Tibial nerve (tissue), 4 donors: ENCODE data around the gene AGMO. TPM values are rescaled to one million over a fixed set of nuclear protein-coding genes. Genes with fewer than 3 reads are reported as not detected.

Source experiments
- DNase-seq, 2 donors: peaks; one replicate each; pipeline ENCODE4 v3.0.0-alpha.2; 2019; ENCODE audit warnings: low spot score in 2 of 2
- H3K27ac ChIP-seq, 4 donors: fragments of 200-600 bp; sonication (generic) in 3 of 4; one replicate each; pipeline ENCODE4 v1.5.1; 2017 to 2019; ENCODE audit warnings: mild to moderate bottlenecking in 1 of 4
- H3K27me3 ChIP-seq, 2 donors: fragments of 200-600 bp; sonication (generic) in 1 of 2; one replicate each; pipeline versions ENCODE4 v1.5.1 to v1.6.0; 2017 to 2019
- H3K36me3 ChIP-seq, 3 donors: fragments of 200-600 bp; sonication (generic); one replicate each; pipeline ENCODE4 v1.5.1; 2018 to 2019
- H3K4me1 ChIP-seq, 4 donors: fragments of 200-600 bp; sonication (generic) in 3 of 4; one replicate each; pipeline ENCODE4 v1.5.1; 2017 to 2019
- H3K4me3 ChIP-seq, 4 donors: fragments of 200-600 bp; sonication (generic) in 3 of 4; one replicate each; pipeline ENCODE4 v1.5.1; 2017 to 2019; ENCODE audit warnings: mild to moderate bottlenecking in 1 of 4, moderate library complexity in 1 of 4
- H3K9me3 ChIP-seq, 4 donors: fragments of 200-600 bp; sonication (generic) in 3 of 4; one replicate each; pipeline ENCODE4 v1.5.1; 2017 to 2019
- EP300 ChIP-seq, 2 donors: sonication (generic); formaldehyde crosslinking; IDR thresholded peaks; one replicate each; pipeline ENCODE4 v1.6.1; 2017; ENCODE audit warnings: antibody characterized with exemption in 2 of 2, mild to moderate bottlenecking in 1 of 2
- POLR2A ChIP-seq, 2 donors: fragments of 450-650 bp; IDR thresholded peaks; one replicate each; pipeline ENCODE4 v1.6.1; 2017; ENCODE audit warnings: antibody characterized with exemption in 2 of 2, mild to moderate bottlenecking in 2 of 2, moderate library complexity in 2 of 2
- WGBS, 2 donors: methylation state at CpG; one replicate each; pipeline ENCODE4 v1.1.5; 2018; 5-methylcytosine and 5-hydroxymethylcytosine counted together
- total RNA-seq, 4 donors: library from RNA; depleted of rRNA; stranded (reverse); fragments of >200 nt; gene quantifications; one replicate each; pipeline ENCODE4 v1.1.0, GENCODE V29; 2016
- TF ChIP-seq, protein P1 (sequence below), 5 experiments: fragments of 200-600 bp in 3 of 5; fragments of 450-650 bp in 2 of 5; sonication (generic) in 3 of 5; IDR thresholded peaks; one replicate each; pipeline ENCODE4 v1.5.1; 2016 to 2019; ENCODE audit warnings: antibody characterized with exemption in 5 of 5, mild to moderate bottlenecking in 3 of 5, moderate library complexity in 2 of 5

Gene AGMO
- total RNA-seq, 4 donors from 2014 or later: 2.4 to 14.0 (median 6.5) TPM

DNA sequence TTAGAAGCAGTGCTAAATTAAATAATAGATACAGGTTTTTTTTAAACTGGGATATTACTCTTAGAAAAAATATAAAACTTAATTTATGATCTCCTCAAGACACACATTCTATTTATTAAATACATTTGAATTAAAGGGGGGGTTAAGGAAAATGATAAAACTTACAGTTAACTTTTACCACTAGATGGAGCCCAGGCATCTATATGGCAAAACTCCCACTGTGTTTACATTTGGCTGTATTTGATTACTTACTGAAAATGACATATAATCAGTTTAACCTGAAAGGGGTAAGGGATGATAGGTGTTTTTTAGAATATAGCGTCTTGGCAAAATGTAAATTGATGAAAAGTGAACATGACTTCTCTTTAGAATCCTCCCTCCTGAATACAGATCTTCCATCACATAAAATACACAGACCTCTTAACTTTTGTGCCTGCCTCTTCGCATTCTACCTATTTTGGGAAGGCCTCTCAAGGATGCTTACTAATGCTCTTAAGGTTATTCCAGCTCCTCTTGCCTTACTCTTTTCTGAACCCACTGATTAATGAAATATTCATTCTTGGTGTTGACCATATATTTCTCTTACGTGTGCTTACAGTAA is 235.7 kb downstream of the AGMO start:
- WGBS, 2 donors: 66 to 68% methylated on average over 3 of the region's 3 CpGs
- H3K9me3 ChIP-seq: no peaks in the 10 kb centered on the region
- H3K4me3 ChIP-seq: no peak overlapping the region
- no peak for DNase-seq
- no peaks in the 10 kb centered on the region for H3K36me3 ChIP-seq
- no peaks in the 10 kb centered on the region for H3K27me3 ChIP-seq
- H3K27ac ChIP-seq: no peak overlapping the region
- H3K4me1 ChIP-seq: peaks cover 0 to 18% (median 0%) of the 10 kb centered on the region in 4 donors
- TF ChIP-seq, protein P1, sequence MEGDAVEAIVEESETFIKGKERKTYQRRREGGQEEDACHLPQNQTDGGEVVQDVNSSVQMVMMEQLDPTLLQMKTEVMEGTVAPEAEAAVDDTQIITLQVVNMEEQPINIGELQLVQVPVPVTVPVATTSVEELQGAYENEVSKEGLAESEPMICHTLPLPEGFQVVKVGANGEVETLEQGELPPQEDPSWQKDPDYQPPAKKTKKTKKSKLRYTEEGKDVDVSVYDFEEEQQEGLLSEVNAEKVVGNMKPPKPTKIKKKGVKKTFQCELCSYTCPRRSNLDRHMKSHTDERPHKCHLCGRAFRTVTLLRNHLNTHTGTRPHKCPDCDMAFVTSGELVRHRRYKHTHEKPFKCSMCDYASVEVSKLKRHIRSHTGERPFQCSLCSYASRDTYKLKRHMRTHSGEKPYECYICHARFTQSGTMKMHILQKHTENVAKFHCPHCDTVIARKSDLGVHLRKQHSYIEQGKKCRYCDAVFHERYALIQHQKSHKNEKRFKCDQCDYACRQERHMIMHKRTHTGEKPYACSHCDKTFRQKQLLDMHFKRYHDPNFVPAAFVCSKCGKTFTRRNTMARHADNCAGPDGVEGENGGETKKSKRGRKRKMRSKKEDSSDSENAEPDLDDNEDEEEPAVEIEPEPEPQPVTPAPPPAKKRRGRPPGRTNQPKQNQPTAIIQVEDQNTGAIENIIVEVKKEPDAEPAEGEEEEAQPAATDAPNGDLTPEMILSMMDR (IDR thresholded peaks at IDR 0.05): peak in 3 of 5 experiments; percentile 26 to 61 (median 52)
- no peak for TF ChIP-seq POLR2A (IDR thresholded peaks at IDR 0.05)

- DNase-seq: peak in 1 of 2 donors; percentile 12
- H3K27me3 ChIP-seq: no peaks in the 10 kb centered on the region
- peaks cover 0 to 18% (median 0%) of the 10 kb centered on the region in 4 donors for H3K4me1 ChIP-seq
- TF ChIP-seq EP300 (IDR thresholded peaks at IDR 0.05) (peak in 1 of 2 donors; percentile 44), POLR2A (IDR thresholded peaks at IDR 0.05) (no peak)
- TF ChIP-seq, protein P1 (IDR thresholded peaks at IDR 0.05): no peak
- H3K9me3 ChIP-seq: no peaks in the 10 kb centered on the region
- peak overlapping the region in 1 of 4 donors; percentile 58 for H3K27ac ChIP-seq
- no peaks in the 10 kb centered on the region for H3K36me3 ChIP-seq
- H3K4me3 ChIP-seq: no peak overlapping the region
- 48 to 54% methylated on average over 6 of the region's 6 CpGs for WGBS, 2 donors
These were observed 238.3 kb downstream of the AGMO start for GRCh38 chr7:15323550-15323949.

DNA sequence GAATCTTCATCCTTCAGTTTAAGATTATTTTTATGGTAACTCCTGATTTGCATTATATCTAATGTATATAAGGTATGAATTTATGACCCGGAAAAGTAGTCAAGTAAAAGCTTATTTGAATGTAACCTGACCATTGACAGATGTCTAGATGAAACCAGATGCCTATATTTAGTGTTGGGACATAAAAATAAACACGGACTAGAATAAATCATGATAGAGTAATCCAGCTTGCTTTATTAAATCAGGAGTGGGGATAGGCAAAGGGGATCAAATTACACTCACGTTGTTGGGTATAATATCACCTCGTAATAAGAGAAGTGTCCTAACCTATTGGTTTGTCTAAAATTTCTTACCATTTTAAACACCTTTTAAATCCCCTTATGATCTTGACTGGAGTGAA is 244.6 kb downstream of the AGMO start:
- no peak for DNase-seq
- H3K4me1 ChIP-seq: no peaks in the 10 kb centered on the region
- H3K9me3 ChIP-seq: peaks cover 0 to 8% (median 0%) of the 10 kb centered on the region in 4 donors
- H3K4me3 ChIP-seq: no peak overlapping the region
- TF ChIP-seq POLR2A (IDR thresholded peaks at IDR 0.05) (no peak), EP300 (IDR thresholded peaks at IDR 0.05) (no peak)
- TF ChIP-seq, protein P1 (IDR thresholded peaks at IDR 0.05): no peak
- H3K36me3 ChIP-seq: no peaks in the 10 kb centered on the region
- WGBS, 2 donors: 86 to 87% methylated on average over 4 of the region's 4 CpGs
- H3K27me3 ChIP-seq: no peaks in the 10 kb centered on the region
- H3K27ac ChIP-seq: no peak overlapping the region

DNA sequence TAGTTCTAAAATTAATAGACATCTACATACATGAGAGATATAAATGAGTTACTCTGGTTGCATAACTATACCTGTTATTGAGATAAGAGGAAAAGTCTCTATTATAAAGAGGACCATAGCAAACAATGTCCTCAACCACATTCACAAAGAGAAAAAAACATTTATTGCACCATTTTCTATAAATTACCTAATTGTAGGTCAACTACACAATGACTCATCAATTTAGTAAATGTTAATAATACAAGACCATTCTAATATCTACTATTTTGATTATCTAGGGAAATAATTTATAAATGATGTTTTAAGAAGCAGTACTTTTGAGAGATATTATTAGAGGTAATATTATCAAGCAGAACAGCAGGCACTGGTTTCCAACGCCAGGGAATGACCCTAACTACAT is 246.1 kb downstream of the AGMO start:
- no peaks in the 10 kb centered on the region for H3K4me1 ChIP-seq
- TF ChIP-seq, protein P1 (IDR thresholded peaks at IDR 0.05): no peak
- TF ChIP-seq EP300 (IDR thresholded peaks at IDR 0.05): no peak
- TF ChIP-seq POLR2A (IDR thresholded peaks at IDR 0.05): no peak
- WGBS, 2 donors: 81 to 92% methylated on average over 1 of the region's 1 CpG
- no peak overlapping the region for H3K4me3 ChIP-seq
- H3K9me3 ChIP-seq: peaks cover 0 to 11% (median 0%) of the 10 kb centered on the region in 4 donors
- no peak for DNase-seq
- no peaks in the 10 kb centered on the region for H3K36me3 ChIP-seq
- H3K27ac ChIP-seq: no peak overlapping the region
- H3K27me3 ChIP-seq: no peaks in the 10 kb centered on the region

- no peaks in the 10 kb centered on the region for H3K4me1 ChIP-seq
- H3K9me3 ChIP-seq: peaks cover 0 to 11% (median 0%) of the 10 kb centered on the region in 4 donors
- no peak overlapping the region for H3K27ac ChIP-seq
- H3K36me3 ChIP-seq: no peaks in the 10 kb centered on the region
- WGBS, 2 donors: 96 to 97% methylated on average over 5 of the region's 5 CpGs
- TF ChIP-seq, protein P1 (IDR thresholded peaks at IDR 0.05): no peak
- TF ChIP-seq EP300 (IDR thresholded peaks at IDR 0.05) (no peak), POLR2A (IDR thresholded peaks at IDR 0.05) (no peak)
- DNase-seq: no peak
- no peak overlapping the region for H3K4me3 ChIP-seq
- H3K27me3 ChIP-seq: no peaks in the 10 kb centered on the region
These were observed 246.9 kb downstream of the AGMO start for GRCh38 chr7:15314922-15315321.
